RWPE1 (cell line): ENCODE data around the gene GAN.
"Not testable (repeated sequence)": the region's sequence is repeated elsewhere in the genome, so short reads cannot be mapped to it uniquely, and the experiment has no call there.

ENCODE experiments used
- CTCF ChIA-PET: fragments of 350-600 bp; sonication (Branson Sonifier 250); formaldehyde crosslinking; extraction: SDS; loops from one replicate; lab custom pipeline; 2021; lab: Yijun Ruan, JAX
- POLR2A ChIA-PET: fragments of 400-600 bp; formaldehyde crosslinking; extraction: SDS; loops from one replicate; lab custom pipeline; 2020; ENCODE audit warnings: antibody characterized with exemption; ENCODE audit not compliant: low non-redundant PET; lab: Yijun Ruan, JAX
- DNase-seq: peaks from one replicate; pipeline ENCODE4 v3.0.0; 2012; ENCODE audit warnings: low spot score
- H3K27ac ChIP-seq: fragments of 450-650 bp; 2 replicates; pipeline ENCODE4 v1.5.1; 2017
- TF ChIP-seq, protein P1 (sequence below): fragments of 450-650 bp; conservative IDR thresholded peaks from 2 replicates; pipeline ENCODE4 v1.5.1; 2017; ENCODE audit warnings: low read depth, mild to moderate bottlenecking

GAN gene

GRCh38 chr16:81419806-81420205, 105.0 kb downstream of the GAN start:
- TF ChIP-seq, protein P1, sequence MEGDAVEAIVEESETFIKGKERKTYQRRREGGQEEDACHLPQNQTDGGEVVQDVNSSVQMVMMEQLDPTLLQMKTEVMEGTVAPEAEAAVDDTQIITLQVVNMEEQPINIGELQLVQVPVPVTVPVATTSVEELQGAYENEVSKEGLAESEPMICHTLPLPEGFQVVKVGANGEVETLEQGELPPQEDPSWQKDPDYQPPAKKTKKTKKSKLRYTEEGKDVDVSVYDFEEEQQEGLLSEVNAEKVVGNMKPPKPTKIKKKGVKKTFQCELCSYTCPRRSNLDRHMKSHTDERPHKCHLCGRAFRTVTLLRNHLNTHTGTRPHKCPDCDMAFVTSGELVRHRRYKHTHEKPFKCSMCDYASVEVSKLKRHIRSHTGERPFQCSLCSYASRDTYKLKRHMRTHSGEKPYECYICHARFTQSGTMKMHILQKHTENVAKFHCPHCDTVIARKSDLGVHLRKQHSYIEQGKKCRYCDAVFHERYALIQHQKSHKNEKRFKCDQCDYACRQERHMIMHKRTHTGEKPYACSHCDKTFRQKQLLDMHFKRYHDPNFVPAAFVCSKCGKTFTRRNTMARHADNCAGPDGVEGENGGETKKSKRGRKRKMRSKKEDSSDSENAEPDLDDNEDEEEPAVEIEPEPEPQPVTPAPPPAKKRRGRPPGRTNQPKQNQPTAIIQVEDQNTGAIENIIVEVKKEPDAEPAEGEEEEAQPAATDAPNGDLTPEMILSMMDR, result no peak
- H3K27ac ChIP-seq, result no peak overlapping the region
- POLR2A ChIA-PET, result no interaction called here
- no peak for DNase-seq
- CTCF ChIA-PET, result interaction anchor here (0.6 kb wide), 1 partner anchor 204 kb away, joined by 6 read pairs; no protein-coding TSS in a partner anchor

DNA sequence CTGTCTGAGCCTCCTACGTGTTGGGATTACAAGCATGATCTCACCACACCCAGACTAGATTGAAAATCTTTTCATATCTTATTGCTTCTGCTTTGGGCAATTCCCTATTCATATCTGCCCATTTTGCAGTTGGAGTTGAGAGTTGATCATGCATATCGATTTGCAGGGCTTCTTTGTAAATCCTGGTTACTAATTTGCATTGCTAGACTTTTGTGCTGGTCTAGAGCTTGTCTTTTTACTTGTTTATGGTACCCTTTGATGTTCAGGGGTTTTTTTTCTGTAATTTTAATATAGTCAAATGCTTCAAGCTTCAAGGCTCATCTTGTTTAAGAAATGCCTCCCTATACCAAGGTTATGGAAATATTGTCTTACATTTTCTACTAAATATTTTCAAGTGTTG, 106.4 kb downstream of the GAN start:
- TF ChIP-seq, protein P1, result no peak
- POLR2A ChIA-PET, result no interaction called here
- DNase-seq, result no peak
- H3K27ac ChIP-seq, result no peak overlapping the region
- CTCF ChIA-PET, result interaction anchor here (0.6 to 0.9 kb wide), 2 partner anchors 8 to 117 kb away, joined by 3 read pairs; no protein-coding TSS in a partner anchor

GRCh38 chr16:81421536-81421935, 106.8 kb downstream of the GAN start:
- POLR2A ChIA-PET, result no interaction called here
- CTCF ChIA-PET, result interaction anchor here (0.6 to 0.9 kb wide), 2 partner anchors 9 to 117 kb away, joined by 3 read pairs; no protein-coding TSS in a partner anchor
- TF ChIP-seq, protein P1, result no peak
- no peak for DNase-seq
- H3K27ac ChIP-seq, result no peak overlapping the region

- H3K27ac ChIP-seq, DNase-seq, POLR2A ChIA-PET: not testable (repeated sequence)
- CTCF ChIA-PET, result interaction anchor here (0.9 kb wide), 1 partner anchor 9 kb away, joined by 3 read pairs; no protein-coding TSS in a partner anchor
Observed at GRCh38 chr16:81422153-81422552, 107.4 kb downstream of the GAN start.

DNA sequence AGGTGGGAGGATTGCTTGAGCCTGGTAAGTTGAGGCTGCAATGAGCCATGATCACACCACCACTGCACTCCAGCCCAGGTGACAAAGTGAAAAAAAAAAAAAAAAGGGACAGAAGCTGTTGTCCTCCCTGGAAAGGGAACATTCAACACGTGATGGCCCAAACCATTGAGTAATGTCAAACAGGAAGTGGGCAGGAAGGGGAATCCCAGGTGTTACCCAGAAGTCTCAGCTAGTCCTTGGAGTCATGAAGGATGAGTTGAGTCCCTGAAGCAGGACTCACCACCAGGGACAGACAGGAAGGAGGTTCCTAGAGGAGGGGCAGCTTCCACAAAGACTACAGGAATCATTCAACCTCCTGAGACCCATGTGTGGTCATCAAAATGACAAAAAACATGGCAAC, 110.0 kb downstream of the GAN start:
- no peak for DNase-seq
- TF ChIP-seq, protein P1, result no peak
- CTCF ChIA-PET, result interaction anchor here (0.7 to 0.8 kb wide), 3 partner anchors 8 to 34 kb away, joined by 3 to 5 read pairs (median 3); no protein-coding TSS in a partner anchor
- no peak overlapping the region for H3K27ac ChIP-seq
- POLR2A ChIA-PET, result no interaction called here

DNA sequence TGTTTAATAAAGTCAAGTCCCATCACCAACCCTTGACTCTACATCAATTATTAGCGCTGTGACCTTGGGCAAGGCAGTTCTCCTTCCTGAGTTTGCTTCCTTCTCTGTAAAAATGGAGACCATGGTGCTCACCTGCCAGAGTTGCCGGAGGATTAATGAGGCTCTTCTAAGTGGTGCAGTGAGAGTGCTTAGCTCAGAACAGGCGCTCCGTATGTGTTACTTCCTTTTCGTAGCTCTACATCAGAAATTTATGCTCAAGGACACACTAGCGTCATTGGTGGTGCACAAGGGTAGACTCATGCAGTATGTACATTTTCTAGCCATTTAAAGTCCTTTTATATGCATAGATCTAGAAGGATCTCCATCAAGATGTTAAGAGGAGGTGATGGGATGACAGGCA, 112.5 kb downstream of the GAN start:
- TF ChIP-seq, protein P1, result no peak
- ChIA-PET POLR2A (no interaction called here), CTCF (interaction anchor here (0.6 kb wide), 1 partner anchor 290 kb away, joined by 3 read pairs; no protein-coding TSS in a partner anchor)
- no peak for DNase-seq
- no peak overlapping the region for H3K27ac ChIP-seq

DNA sequence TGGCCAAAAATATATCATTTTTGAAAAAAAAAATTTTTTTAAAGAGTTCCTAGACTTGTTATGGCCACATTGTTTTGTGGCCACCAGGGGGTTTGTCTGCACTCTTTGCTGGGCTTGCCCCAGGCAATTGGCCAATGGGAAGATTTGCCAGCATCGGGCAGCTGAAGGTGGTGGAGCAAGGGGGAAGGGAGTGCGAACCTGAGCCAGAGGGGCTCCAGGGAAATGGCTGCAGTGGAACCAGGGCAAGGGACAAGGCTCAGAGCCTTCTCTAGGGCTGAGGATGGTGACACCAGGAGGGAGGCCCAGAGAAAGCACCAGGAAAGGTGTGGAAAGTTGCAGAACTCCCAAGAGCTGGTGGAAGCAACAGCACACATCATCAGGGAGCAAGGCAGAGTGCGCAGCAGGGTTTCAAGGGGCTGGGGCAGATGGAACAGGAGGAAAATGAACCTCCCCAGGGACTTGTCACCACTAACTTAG, 114.3 kb downstream of the GAN start:
- ChIA-PET POLR2A (no interaction called here), CTCF (interaction anchor here (0.7 kb wide), 1 partner anchor 268 kb away, joined by 5 read pairs; no protein-coding TSS in a partner anchor)
- peak; percentile 41 for DNase-seq
- H3K27ac ChIP-seq, result no peak overlapping the region
- TF ChIP-seq, protein P1, result 0 out of 2 replicates have a peak, but pooled peaks have one; percentile 14
